Ascending aorta (tissue), 2 donors: ENCODE results near the gene AGAP1. TPM values are rescaled to one million over a fixed set of nuclear protein-coding genes. Genes with fewer than 3 reads are reported as not detected.
A peak's percentile ranks its signal among the peaks of the same experiment; 100 is the strongest.

ENCODE experiments used
- DNase-seq, 2 donors: peaks; one replicate each; pipeline ENCODE4 v3.0.0-alpha.2; 2019; ENCODE audit warnings: low spot score in 2 of 2
- H3K27ac ChIP-seq, 2 donors: fragments of 200-600 bp; sonication (generic); one replicate each; pipeline ENCODE4 v1.5.1; 2016 to 2017; ENCODE audit warnings: mild to moderate bottlenecking in 1 of 2
- H3K27me3 ChIP-seq: fragments of 200-600 bp; sonication (generic); one replicate; pipeline ENCODE4 v1.5.1; 2017
- H3K36me3 ChIP-seq, 2 donors: fragments of 200-600 bp; sonication (generic); one replicate each; pipeline ENCODE4 v1.5.1; 2016
- H3K4me1 ChIP-seq, 2 donors: fragments of 200-600 bp; sonication (generic); one replicate each; pipeline ENCODE4 v1.5.1; 2016 to 2017; ENCODE audit warnings: mild to moderate bottlenecking in 1 of 2
- H3K4me3 ChIP-seq, 2 donors: fragments of 200-600 bp; sonication (generic); one replicate each; pipeline ENCODE4 v1.5.1; 2016 to 2017; ENCODE audit warnings: mild to moderate bottlenecking in 1 of 2
- H3K9me3 ChIP-seq, 2 donors: fragments of 200-600 bp; sonication (generic); one replicate each; pipeline ENCODE4 v1.5.1; 2016
- CTCF ChIP-seq, 3 experiments: fragments of 200-600 bp in 2 of 3; fragments of 450-650 bp in 1 of 3; sonication (generic) in 2 of 3; IDR thresholded peaks; one replicate each; pipeline ENCODE4 v1.5.1; 2016 to 2019; ENCODE audit warnings: antibody characterized with exemption in 3 of 3, mild to moderate bottlenecking in 1 of 3, moderate library complexity in 1 of 3
- intact Hi-C: fragments of 100-400 bp; cut with DNase I; formaldehyde crosslinking; loops from one replicate; pipeline ENCODE4 v1.15.1; 2023
- total RNA-seq: library from RNA; depleted of rRNA; stranded (reverse); fragments of >200 nt; gene quantifications from one replicate; pipeline ENCODE4 v1.1.0, GENCODE V29; 2016

The AGAP1 gene
- total RNA-seq, 1 donor from 2014 or later: 19.7 TPM

- no peak for TF ChIP-seq CTCF (IDR thresholded peaks at IDR 0.05)
- Histone ChIP-seq H3K9me3 (no peaks in the 10 kb centered on the region), H3K4me3 (no peak overlapping the region), H3K27me3 (peaks cover 44% of the 10 kb centered on the region), H3K36me3 (no peaks in the 10 kb centered on the region), H3K27ac (no peak overlapping the region), H3K4me1 (peaks cover 9 to 11% of the 10 kb centered on the region in 2 donors)
- DNase-seq: no peak
- intact Hi-C loops: no loop called here
Observed at GRCh38 chr2:236173729-236174607, 680.1 kb downstream of the AGAP1 start.

- intact Hi-C loops: loop anchor here (5.0 kb wide), 1 partner anchor 388 kb away; no protein-coding TSS in a partner anchor
- Histone ChIP-seq H3K4me3 (no peak overlapping the region), H3K27ac (no peak overlapping the region), H3K36me3 (no peaks in the 10 kb centered on the region), H3K9me3 (no peaks in the 10 kb centered on the region), H3K4me1 (peaks cover 9 to 14% of the 10 kb centered on the region in 2 donors), H3K27me3 (peaks cover 43% of the 10 kb centered on the region)
- no peak for TF ChIP-seq CTCF (IDR thresholded peaks at IDR 0.05)
- no peak for DNase-seq
Observed at GRCh38 chr2:236175548-236176150, 681.8 kb downstream of the AGAP1 start.

- Histone ChIP-seq H3K36me3 (no peaks in the 10 kb centered on the region), H3K27ac (no peak overlapping the region), H3K9me3 (no peaks in the 10 kb centered on the region), H3K4me1 (peaks cover 9 to 12% of the 10 kb centered on the region in 2 donors), H3K27me3 (peaks cover 42% of the 10 kb centered on the region), H3K4me3 (no peak overlapping the region)
- intact Hi-C loops: loop anchor here (5.0 kb wide), 1 partner anchor 389 kb away; no protein-coding TSS in a partner anchor
- DNase-seq: no peak
- TF ChIP-seq CTCF (IDR thresholded peaks at IDR 0.05): peak in 1 of 3 experiments; percentile 19
Observed at GRCh38 chr2:236176417-236176816, 682.6 kb downstream of the AGAP1 start.

- DNase-seq: no peak
- H3K27ac ChIP-seq: no peak overlapping the region
- peaks cover 38% of the 10 kb centered on the region for H3K27me3 ChIP-seq
- H3K36me3 ChIP-seq: no peaks in the 10 kb centered on the region
- TF ChIP-seq CTCF (IDR thresholded peaks at IDR 0.05): no peak
- no peak overlapping the region for H3K4me3 ChIP-seq
- intact Hi-C loops: loop anchor here (5.0 kb wide), 1 partner anchor 390 kb away; no protein-coding TSS in a partner anchor
- H3K9me3 ChIP-seq: no peaks in the 10 kb centered on the region
- peaks cover 9 to 10% of the 10 kb centered on the region in 2 donors for H3K4me1 ChIP-seq
Observed at GRCh38 chr2:236176951-236177350, 683.1 kb downstream of the AGAP1 start.

GRCh38 chr2:236177604-236177966 lies 683.7 kb downstream of the AGAP1 start:
- intact Hi-C loops: loop anchor here (5.0 kb wide), 1 partner anchor 390 kb away; no protein-coding TSS in a partner anchor
- no peaks in the 10 kb centered on the region for H3K9me3 ChIP-seq
- peak overlapping the region in 1 of 2 donors; percentile 56 for H3K4me3 ChIP-seq
- H3K27ac ChIP-seq: no peak overlapping the region
- TF ChIP-seq CTCF (IDR thresholded peaks at IDR 0.05): no peak
- DNase-seq: no peak
- no peaks in the 10 kb centered on the region for H3K36me3 ChIP-seq
- peaks cover 9 to 10% of the 10 kb centered on the region in 2 donors for H3K4me1 ChIP-seq
- peaks cover 34% of the 10 kb centered on the region for H3K27me3 ChIP-seq
